ENCODE data around the gene PTGIS. TPM values are rescaled to one million over a fixed set of nuclear protein-coding genes. Genes with fewer than 3 reads are reported as not detected.
A peak's percentile ranks its signal among the peaks of the same experiment; 100 is the strongest.

Gene PTGIS
- total and polyA plus RNA-seq, 12 donors = 6.5 to 66.8 (median 20.2) TPM

DNA sequence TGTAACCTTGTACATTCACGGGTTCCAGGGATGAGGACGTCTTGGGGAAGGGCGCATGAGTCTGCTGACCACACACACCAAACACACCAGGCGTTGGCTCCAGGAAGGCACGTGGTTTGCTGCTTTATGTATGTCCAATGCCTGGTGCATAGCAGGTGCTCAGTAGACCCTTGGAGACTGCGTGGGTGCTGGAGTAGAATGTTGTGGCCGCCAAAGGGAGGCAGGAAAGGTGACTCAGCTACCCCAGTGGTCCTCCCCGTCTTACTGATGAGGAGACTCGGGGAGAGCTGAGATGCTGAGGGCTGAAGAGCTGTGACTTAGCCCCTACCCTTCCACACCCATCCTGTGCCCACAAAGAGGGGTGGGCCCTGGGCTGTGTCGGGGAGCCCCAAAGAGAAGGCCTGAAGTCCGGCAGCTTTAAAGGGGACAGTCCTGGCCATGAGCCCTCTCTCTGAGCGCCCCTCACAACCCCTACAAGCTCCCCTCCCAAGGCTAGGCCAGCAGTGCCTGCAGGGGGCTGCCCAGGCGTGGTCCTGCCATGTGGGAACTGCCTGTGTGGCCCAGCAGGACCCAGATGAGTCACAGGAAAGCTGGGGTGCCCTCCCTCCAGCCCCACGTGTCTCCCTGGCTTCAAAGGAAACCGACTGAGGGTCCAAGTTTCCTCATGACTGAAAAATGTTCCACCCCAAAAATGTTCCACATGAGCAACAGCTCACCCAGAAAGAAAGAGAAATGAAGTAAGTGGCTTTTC is 28.0 kb upstream of the PTGIS start:
- Histone ChIP-seq H3K4me1 (peaks cover 5 to 52% (median 22%) of the 10 kb centered on the region in 9 donors), H3K27ac (peak overlapping the region in 9 of 10 donors; percentile 13 to 81 (median 37))
- TF ChIP-seq, protein P1, sequence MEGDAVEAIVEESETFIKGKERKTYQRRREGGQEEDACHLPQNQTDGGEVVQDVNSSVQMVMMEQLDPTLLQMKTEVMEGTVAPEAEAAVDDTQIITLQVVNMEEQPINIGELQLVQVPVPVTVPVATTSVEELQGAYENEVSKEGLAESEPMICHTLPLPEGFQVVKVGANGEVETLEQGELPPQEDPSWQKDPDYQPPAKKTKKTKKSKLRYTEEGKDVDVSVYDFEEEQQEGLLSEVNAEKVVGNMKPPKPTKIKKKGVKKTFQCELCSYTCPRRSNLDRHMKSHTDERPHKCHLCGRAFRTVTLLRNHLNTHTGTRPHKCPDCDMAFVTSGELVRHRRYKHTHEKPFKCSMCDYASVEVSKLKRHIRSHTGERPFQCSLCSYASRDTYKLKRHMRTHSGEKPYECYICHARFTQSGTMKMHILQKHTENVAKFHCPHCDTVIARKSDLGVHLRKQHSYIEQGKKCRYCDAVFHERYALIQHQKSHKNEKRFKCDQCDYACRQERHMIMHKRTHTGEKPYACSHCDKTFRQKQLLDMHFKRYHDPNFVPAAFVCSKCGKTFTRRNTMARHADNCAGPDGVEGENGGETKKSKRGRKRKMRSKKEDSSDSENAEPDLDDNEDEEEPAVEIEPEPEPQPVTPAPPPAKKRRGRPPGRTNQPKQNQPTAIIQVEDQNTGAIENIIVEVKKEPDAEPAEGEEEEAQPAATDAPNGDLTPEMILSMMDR (IDR thresholded peaks at IDR 0.05) = no peak

DNA sequence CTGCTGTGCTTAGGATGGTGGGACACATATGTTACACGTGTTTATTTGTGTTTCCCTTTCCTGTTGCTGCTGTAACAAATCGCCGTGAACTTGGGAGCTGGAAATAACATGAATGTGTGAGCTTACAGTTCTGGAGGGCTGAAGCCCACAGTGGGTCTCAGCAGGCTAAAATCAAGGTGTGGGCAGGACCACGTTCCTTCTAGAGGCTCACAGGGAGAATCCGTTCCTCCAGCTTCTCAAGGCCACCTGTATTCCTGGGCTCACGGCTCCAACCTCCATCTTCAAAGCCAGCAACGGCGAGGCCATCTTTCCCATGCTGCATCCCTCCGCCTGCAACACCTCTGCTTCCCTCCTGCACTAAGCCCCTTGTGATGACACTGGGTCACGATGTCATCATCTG is 27.4 kb upstream of the PTGIS start:
- ATAC-seq (no peak), DNase-seq (no peak)
- Histone ChIP-seq H3K9me3 (peaks cover 0 to 4% (median 0%) of the 10 kb centered on the region in 11 donors), H3K4me3 (peak overlapping the region in 1 of 10 donors; percentile 22), H3K27ac (peak overlapping the region in 7 of 10 donors; percentile 22 to 81 (median 71)), H3K27me3 (no peaks in the 10 kb centered on the region), H3K4me1 (peaks cover 5 to 57% (median 28%) of the 10 kb centered on the region in 9 donors), H3K36me3 (no peaks in the 10 kb centered on the region)
- 85 to 86% methylated on average over 10 of the region's 10 CpGs for WGBS, 2 donors
- intact Hi-C loops (cut with DNase I) = loop anchor here in 1 of 10 donors (10.0 kb wide), 1 partner anchor 261 kb away; no protein-coding TSS in a partner anchor
- TF ChIP-seq, protein P1 (IDR thresholded peaks at IDR 0.05) = no peak

More for the DNA sequence above, 28.0 kb upstream of the PTGIS start:
- 72 to 77% methylated on average over 15 of the region's 15 CpGs for WGBS, 2 donors
- peaks cover 0 to 4% (median 0%) of the 10 kb centered on the region in 11 donors for H3K9me3 ChIP-seq
- H3K36me3 ChIP-seq = no peaks in the 10 kb centered on the region
- DNase-seq (no peak), ATAC-seq (peak in 2 of 8 donors; percentile 13 to 24)
- no peaks in the 10 kb centered on the region for H3K27me3 ChIP-seq
- intact Hi-C loops (cut with DNase I) = loop anchor here in 1 of 10 donors (10.0 kb wide), 1 partner anchor 261 kb away; no protein-coding TSS in a partner anchor
- H3K4me3 ChIP-seq = peak overlapping the region in 1 of 10 donors; percentile 22

DNA sequence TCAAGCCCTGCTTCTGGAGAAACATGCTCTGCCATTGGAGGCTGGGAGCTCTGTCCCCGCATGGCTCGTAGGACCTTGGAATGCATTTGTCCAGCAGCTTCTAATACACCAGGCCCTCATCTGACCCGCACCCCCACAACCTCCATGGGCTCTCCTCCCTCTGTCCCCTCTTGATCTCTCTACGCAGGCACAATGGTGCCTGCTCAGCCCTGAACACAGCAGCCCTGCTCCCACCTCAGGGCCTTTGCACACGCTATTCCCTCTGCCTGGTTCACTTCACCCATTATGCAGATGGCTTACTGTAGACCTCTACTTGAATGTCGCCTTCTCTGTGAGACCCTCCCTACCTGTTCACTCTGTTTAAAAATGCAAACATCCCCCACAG is 27.0 kb upstream of the PTGIS start:
- peaks cover 0 to 4% (median 0%) of the 10 kb centered on the region in 11 donors for H3K9me3 ChIP-seq
- H3K36me3 ChIP-seq = no peaks in the 10 kb centered on the region
- DNase-seq (no peak), ATAC-seq (peak in 1 of 8 donors; percentile 1)
- TF ChIP-seq, protein P1 (IDR thresholded peaks at IDR 0.05) = no peak
- H3K4me1 ChIP-seq = peaks cover 5 to 61% (median 30%) of the 10 kb centered on the region in 9 donors
- H3K27ac ChIP-seq = peak overlapping the region in 9 of 10 donors; percentile 16 to 81 (median 71)
- H3K4me3 ChIP-seq = peak overlapping the region in 1 of 10 donors; percentile 22
- 87 to 96% methylated on average over 6 of the region's 6 CpGs for WGBS, 2 donors
- intact Hi-C loops (cut with DNase I) = loop anchor here in 3 of 10 donors (5.0 to 10.0 kb wide), 3 partner anchors 38 to 260 kb away; no protein-coding TSS in a partner anchor
- H3K27me3 ChIP-seq = no peaks in the 10 kb centered on the region

DNA sequence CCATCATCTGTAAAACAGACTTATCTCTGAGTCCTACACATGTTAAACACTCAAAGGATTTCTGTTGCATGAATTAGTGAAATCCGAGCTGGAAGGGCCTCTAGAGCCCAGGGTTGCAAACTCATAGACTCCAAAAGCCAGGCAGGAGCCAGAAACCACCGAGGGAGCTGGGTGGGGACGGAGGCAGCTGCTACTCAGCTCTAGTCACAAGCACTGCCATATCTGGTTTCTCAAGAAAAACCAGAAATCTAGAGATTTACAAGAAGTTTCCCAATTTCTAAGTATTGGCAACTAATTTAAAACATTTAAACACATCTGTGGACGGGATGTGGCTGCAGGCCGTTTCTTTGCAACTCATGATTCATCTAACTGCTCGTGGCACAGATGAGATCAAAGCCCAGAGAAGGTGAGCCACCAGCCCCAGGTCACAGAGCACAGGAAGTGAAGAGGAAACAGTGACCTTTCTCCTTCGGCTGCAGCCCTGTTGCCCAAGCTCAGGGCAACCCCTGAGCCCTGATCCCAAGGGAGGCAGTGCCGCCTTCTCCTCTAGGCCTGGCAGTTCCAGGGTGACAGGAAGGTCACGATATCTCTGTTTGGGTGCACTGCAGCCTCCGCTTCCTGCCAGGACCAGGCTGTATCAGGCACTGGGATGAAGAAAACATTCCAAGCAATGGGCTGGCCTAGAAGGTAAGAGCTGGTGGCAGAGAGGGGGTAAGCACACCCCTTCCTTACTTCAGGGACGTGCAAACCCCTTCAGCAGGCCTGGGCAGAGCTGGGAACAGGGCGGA is 26.4 kb upstream of the PTGIS start:
- Histone ChIP-seq H3K36me3 (no peaks in the 10 kb centered on the region), H3K27me3 (no peaks in the 10 kb centered on the region), H3K4me1 (peaks cover 5 to 61% (median 30%) of the 10 kb centered on the region in 9 donors), H3K9me3 (peaks cover 0 to 4% (median 0%) of the 10 kb centered on the region in 11 donors), H3K4me3 (peak overlapping the region in 1 of 10 donors; percentile 22), H3K27ac (peak overlapping the region; percentile 16 to 81 (median 71))
- intact Hi-C loops (cut with DNase I) = loop anchor here in 3 of 10 donors (5.0 to 10.0 kb wide), 3 partner anchors 37 to 260 kb away; no protein-coding TSS in a partner anchor
- DNase-seq = peak; percentile 48 to 67
- 53 to 63% methylated on average over 12 of the region's 12 CpGs for WGBS, 2 donors
- TF ChIP-seq, protein P1 (IDR thresholded peaks at IDR 0.05) = no peak
- peak; percentile 58 to 84 (median 73) for ATAC-seq

Data from heart right ventricle (tissue), 16 donors.